Measurements from ENCODE around the gene VENTX.

VENTX gene

GRCh38 chr10:133257489-133258065 lies 19.9 kb downstream of the VENTX start:
- DNase-seq (ENCODE audit: low read depth in 2 of 2), result peak; percentile 49 to 53
- no peak overlapping the region for H3K4me3 ChIP-seq (replicated peaks in 1 of 2; ENCODE audit: low read depth in 2 of 2, low read length in 2 of 2)
- TF ChIP-seq CTCF (IDR thresholded peaks at IDR 0.05; ENCODE audit: low read depth, low read length), result peak; percentile 49

GRCh38 chr10:133258066-133258817 lies 20.6 kb downstream of the VENTX start:
- DNase-seq (ENCODE audit: low read depth in 2 of 2), result no peak
- no peak for TF ChIP-seq CTCF (IDR thresholded peaks at IDR 0.05; ENCODE audit: low read depth, low read length)

GRCh38 chr10:133258818-133259601 lies 21.4 kb downstream of the VENTX start:
- no peak overlapping the region for H3K4me3 ChIP-seq (replicated peaks in 1 of 2; ENCODE audit: low read depth in 2 of 2, low read length in 2 of 2)
- no peak for TF ChIP-seq CTCF (IDR thresholded peaks at IDR 0.05; ENCODE audit: low read depth, low read length)
- DNase-seq (ENCODE audit: low read depth in 2 of 2), result peak; percentile 99 to 100

More at GRCh38 chr10:133258066-133258817, 20.6 kb downstream of the VENTX start:
- H3K4me3 ChIP-seq (replicated peaks in 1 of 2; ENCODE audit: low read depth in 2 of 2, low read length in 2 of 2), result no peak overlapping the region

GRCh38 chr10:133259602-133259989 lies 21.9 kb downstream of the VENTX start:
- H3K4me3 ChIP-seq (replicated peaks in 1 of 2; ENCODE audit: low read depth in 2 of 2, low read length in 2 of 2), result no peak overlapping the region
- no peak for DNase-seq (ENCODE audit: low read depth in 2 of 2)

GRCh38 chr10:133260895-133261725 lies 23.5 kb downstream of the VENTX start:
- H3K4me3 ChIP-seq (replicated peaks in 1 of 2; ENCODE audit: low read depth in 2 of 2, low read length in 2 of 2), result peak overlapping the region; percentile 40 to 55
- DNase-seq (ENCODE audit: low read depth in 2 of 2), result peak in 1 of 2 donors; percentile 21
- no peak for TF ChIP-seq CTCF (IDR thresholded peaks at IDR 0.05; ENCODE audit: low read depth, low read length)

More at GRCh38 chr10:133259602-133259989, 21.9 kb downstream of the VENTX start:
- TF ChIP-seq CTCF (IDR thresholded peaks at IDR 0.05; ENCODE audit: low read depth, low read length), result no peak

GRCh38 chr10:133261726-133262325 lies 24.2 kb downstream of the VENTX start:
- peak; percentile 53 to 73 for DNase-seq (ENCODE audit: low read depth in 2 of 2)
- TF ChIP-seq CTCF (IDR thresholded peaks at IDR 0.05; ENCODE audit: low read depth, low read length), result no peak
- H3K4me3 ChIP-seq (replicated peaks in 1 of 2; ENCODE audit: low read depth in 2 of 2, low read length in 2 of 2), result peak overlapping the region; percentile 40 to 55
